Stimulated activated effector memory CD8-positive, alpha-beta T cell treated with anti-CD3 and anti-CD28 coated beads, Interleukin-12 subunit alpha, Interleukin-12 subunit beta, amount 100 ng/mL, for 72 hours (primary cell): Measurements from ENCODE around the gene GDF11.

Source experiments
- ATAC-seq: fragments of 150-1000 bp; cut with Tn5 transposase; 2 replicates; pipeline ENCODE4 v1.10.0; 2021
- DNase-seq, 2 donors: peaks; one replicate each; pipeline ENCODE4 v3.0.0; 2021 to 2022; ENCODE audit warnings: low spot score in 2 of 2
- H3K27ac Mint-ChIP-seq: one replicate; pipeline ENCODE4 v1.8.0; 2022; ENCODE audit warnings: mild to moderate bottlenecking, mixed read lengths
- H3K36me3 Mint-ChIP-seq: one replicate; pipeline ENCODE4 v1.8.0; 2022; ENCODE audit warnings: mild to moderate bottlenecking, mixed read lengths
- H3K4me1 Mint-ChIP-seq: one replicate; pipeline ENCODE4 v1.8.0; 2022; ENCODE audit warnings: mixed read lengths
- H3K4me3 Mint-ChIP-seq: one replicate; pipeline ENCODE4 v1.8.0; 2022; ENCODE audit warnings: mild to moderate bottlenecking, mixed read lengths
- H3K9me3 Mint-ChIP-seq: one replicate; pipeline ENCODE4 v1.8.0; 2022; ENCODE audit warnings: mixed read lengths

GDF11 gene

GRCh38 chr12:55716582-55716957 lies 26.4 kb upstream of the GDF11 start:
- H3K36me3 Mint-ChIP-seq: peaks cover 36% of the 10 kb centered on the region
- peak overlapping the region; percentile 91 for H3K4me3 Mint-ChIP-seq
- peak; percentile 31 for ATAC-seq
- H3K4me1 Mint-ChIP-seq: peaks cover 34% of the 10 kb centered on the region
- DNase-seq: no peak
- peak overlapping the region; percentile 98 for H3K27ac Mint-ChIP-seq
- H3K9me3 Mint-ChIP-seq: no peaks in the 10 kb centered on the region

GRCh38 chr12:55717011-55718007 lies 25.6 kb upstream of the GDF11 start:
- peaks cover 34% of the 10 kb centered on the region for H3K4me1 Mint-ChIP-seq
- ATAC-seq (peak; percentile 72), DNase-seq (no peak)

GRCh38 chr12:55718015-55718414 lies 24.9 kb upstream of the GDF11 start:
- ATAC-seq (no peak), DNase-seq (no peak)
- Mint-ChIP-seq H3K27ac (peak overlapping the region; percentile 98), H3K4me1 (peaks cover 34% of the 10 kb centered on the region), H3K9me3 (no peaks in the 10 kb centered on the region), H3K36me3 (peaks cover 37% of the 10 kb centered on the region), H3K4me3 (peak overlapping the region; percentile 91)

More at GRCh38 chr12:55717011-55718007, 25.6 kb upstream of the GDF11 start:
- Mint-ChIP-seq H3K27ac (peak overlapping the region; percentile 98), H3K4me3 (peak overlapping the region; percentile 91), H3K9me3 (no peaks in the 10 kb centered on the region), H3K36me3 (peaks cover 37% of the 10 kb centered on the region)

GRCh38 chr12:55718624-55719275 lies 24.2 kb upstream of the GDF11 start:
- Mint-ChIP-seq H3K4me1 (peaks cover 34% of the 10 kb centered on the region), H3K27ac (peak overlapping the region; percentile 40), H3K36me3 (peaks cover 41% of the 10 kb centered on the region), H3K4me3 (no peak overlapping the region), H3K9me3 (no peaks in the 10 kb centered on the region)
- ATAC-seq (no peak), DNase-seq (no peak)

GRCh38 chr12:55719371-55719770 lies 23.6 kb upstream of the GDF11 start:
- H3K4me3 Mint-ChIP-seq: no peak overlapping the region
- peaks cover 34% of the 10 kb centered on the region for H3K4me1 Mint-ChIP-seq
- no peak for ATAC-seq
- no peaks in the 10 kb centered on the region for H3K9me3 Mint-ChIP-seq
- no peak for DNase-seq
- peaks cover 46% of the 10 kb centered on the region for H3K36me3 Mint-ChIP-seq
- no peak overlapping the region for H3K27ac Mint-ChIP-seq

GRCh38 chr12:55720071-55720564 lies 22.8 kb upstream of the GDF11 start, which contains the start of gene RDH5:
Gene RDH5, plus strand, starts transcription at chr12:55720393. Its CDS starts 792 bp downstream, at chr12:55721185.
- H3K27ac Mint-ChIP-seq: no peak within 1 kb of the TSS
- H3K4me1 Mint-ChIP-seq: peaks cover 41% of the 10 kb centered on the region
- no peak within 1 kb of the TSS for H3K4me3 Mint-ChIP-seq
- no peak for DNase-seq
- H3K9me3 Mint-ChIP-seq: no peaks in the 10 kb centered on the region
- H3K36me3 Mint-ChIP-seq: peaks cover 53% of the 10 kb centered on the region
- ATAC-seq: no peak

- Mint-ChIP-seq H3K4me3 (no peak overlapping the region), H3K9me3 (no peaks in the 10 kb centered on the region), H3K27ac (no peak overlapping the region), H3K36me3 (peaks cover 54% of the 10 kb centered on the region), H3K4me1 (peaks cover 41% of the 10 kb centered on the region)
- ATAC-seq: no peak
- no peak for DNase-seq
Observed at GRCh38 chr12:55720894-55721444, 22.0 kb upstream of the GDF11 start.

GRCh38 chr12:55721601-55722213 lies 21.2 kb upstream of the GDF11 start:
- no peak overlapping the region for H3K4me3 Mint-ChIP-seq
- DNase-seq: no peak
- no peaks in the 10 kb centered on the region for H3K9me3 Mint-ChIP-seq
- no peak for ATAC-seq
- peaks cover 44% of the 10 kb centered on the region for H3K4me1 Mint-ChIP-seq
- H3K27ac Mint-ChIP-seq: no peak overlapping the region
- H3K36me3 Mint-ChIP-seq: peaks cover 54% of the 10 kb centered on the region

- ATAC-seq (no peak), DNase-seq (no peak)
- peaks cover 54% of the 10 kb centered on the region for H3K36me3 Mint-ChIP-seq
- H3K4me1 Mint-ChIP-seq: peaks cover 45% of the 10 kb centered on the region
- no peak overlapping the region for H3K4me3 Mint-ChIP-seq
- no peaks in the 10 kb centered on the region for H3K9me3 Mint-ChIP-seq
- H3K27ac Mint-ChIP-seq: no peak overlapping the region
Observed at GRCh38 chr12:55722948-55723347, 20.0 kb upstream of the GDF11 start.

- Mint-ChIP-seq H3K4me3 (no peak overlapping the region), H3K4me1 (peaks cover 38% of the 10 kb centered on the region), H3K36me3 (peaks cover 51% of the 10 kb centered on the region), H3K27ac (peak overlapping the region; percentile 64), H3K9me3 (no peaks in the 10 kb centered on the region)
- DNase-seq (no peak), ATAC-seq (no peak)
Observed at GRCh38 chr12:55723516-55724225, 19.3 kb upstream of the GDF11 start.

- H3K36me3 Mint-ChIP-seq: peaks cover 53% of the 10 kb centered on the region
- DNase-seq (peak; percentile 38 to 82), ATAC-seq (no peak)
- H3K9me3 Mint-ChIP-seq: no peaks in the 10 kb centered on the region
- peaks cover 36% of the 10 kb centered on the region for H3K4me1 Mint-ChIP-seq
- H3K27ac Mint-ChIP-seq: peak overlapping the region; percentile 64
- H3K4me3 Mint-ChIP-seq: no peak overlapping the region
Observed at GRCh38 chr12:55724226-55724939, 18.5 kb upstream of the GDF11 start.

GRCh38 chr12:55724940-55725309 lies 18.0 kb upstream of the GDF11 start:
- peak overlapping the region; percentile 32 for H3K27ac Mint-ChIP-seq
- H3K4me1 Mint-ChIP-seq: peaks cover 41% of the 10 kb centered on the region
- no peaks in the 10 kb centered on the region for H3K9me3 Mint-ChIP-seq
- no peak overlapping the region for H3K4me3 Mint-ChIP-seq
- no peak for ATAC-seq
- peaks cover 59% of the 10 kb centered on the region for H3K36me3 Mint-ChIP-seq
- DNase-seq: no peak

- no peaks in the 10 kb centered on the region for H3K9me3 Mint-ChIP-seq
- peak overlapping the region; percentile 32 for H3K27ac Mint-ChIP-seq
- ATAC-seq (no peak), DNase-seq (no peak)
- no peak overlapping the region for H3K4me3 Mint-ChIP-seq
- H3K36me3 Mint-ChIP-seq: peaks cover 62% of the 10 kb centered on the region
- H3K4me1 Mint-ChIP-seq: peaks cover 48% of the 10 kb centered on the region
Observed at GRCh38 chr12:55725556-55725955, 17.4 kb upstream of the GDF11 start.

GRCh38 chr12:55726971-55727370 lies 16.0 kb upstream of the GDF11 start:
- peak overlapping the region; percentile 87 for H3K4me3 Mint-ChIP-seq
- DNase-seq: no peak
- peak overlapping the region; percentile 94 for H3K27ac Mint-ChIP-seq
- peaks cover 57% of the 10 kb centered on the region for H3K36me3 Mint-ChIP-seq
- no peak for ATAC-seq
- peaks cover 52% of the 10 kb centered on the region for H3K4me1 Mint-ChIP-seq
- H3K9me3 Mint-ChIP-seq: no peaks in the 10 kb centered on the region
